ENCODE data around the gene RAN. TPM values are rescaled to one million over a fixed set of nuclear protein-coding genes. Genes with fewer than 3 reads are reported as not detected.

Gene RAN
- total and polyA plus RNA-seq, 9 of the 15 experiments (the other 6 are each of a cell fraction or from before 2014, with no cell fraction given), result 1,687 to 3,820 (median 2,300) TPM

- Histone ChIP-seq H3K36me3 (ENCODE audit: control insufficient read depth, insufficient read depth, low read length) (no peaks in the 10 kb centered on the region), H3K9me1 (ENCODE audit: control insufficient read depth, insufficient read depth, low read length) (no peaks in the 10 kb centered on the region), H3K27me3 (ENCODE audit: control insufficient read depth in 2 of 2, insufficient read depth in 2 of 2, low read length in 2 of 2) (peaks cover 53 to 76% of the 10 kb centered on the region in 2 experiments), H3K4me1 (replicated peaks in 1 of 2; ENCODE audit: control insufficient read depth in 2 of 2, insufficient read depth in 2 of 2, low read length in 2 of 2) (no peaks in the 10 kb centered on the region), H3K9me3 (replicated peaks; ENCODE audit: control insufficient read depth, insufficient read depth, low read depth, low read length) (no peaks in the 10 kb centered on the region), H3K27ac (ENCODE audit: extremely low read depth, low read depth, low read length) (no peak overlapping the region), H2AFZ (ENCODE audit: low read depth, low read length) (no peak overlapping the region), H3K9ac (ENCODE audit: insufficient read depth in 1 of 2, low read depth in 2 of 2, low read length in 2 of 2) (no peak overlapping the region), H4K20me1 (replicated peaks; ENCODE audit: control insufficient read depth, insufficient read depth, low read length) (no peaks in the 10 kb centered on the region), H3K4me2 (ENCODE audit: insufficient read depth, low read length) (no peak overlapping the region), H3K79me2 (ENCODE audit: control insufficient read depth, insufficient read depth, low read length) (no peaks in the 10 kb centered on the region), H3K4me3 (no peak overlapping the region)
- no TSS peak for BruUV-seq (replicated peaks)
- ChIA-PET CTCF (ENCODE audit: low intra/inter-chr PET ratio) (no interaction called here), POLR2A (no interaction called here)
- TF ChIP-seq RBFOX2 (IDR thresholded peaks at IDR 0.05; ENCODE audit: low read depth, low read length) (no peak), SIN3B (IDR thresholded peaks at IDR 0.05; ENCODE audit: low read depth) (no peak), ZBTB7A (IDR thresholded peaks at IDR 0.05; ENCODE audit: borderline replicate concordance, control insufficient read depth, low read depth, low read length) (no peak), USF1 (CRISPR knock-in tag; IDR thresholded peaks at IDR 0.05) (peak; percentile 38; the same call in 1 of the 2 replicates), USF2 (CRISPR knock-in tag; IDR thresholded peaks at IDR 0.05) (0 out of 2 replicates have a peak, but pooled peaks have one; percentile 40), ZNF77 (CRISPR knock-in tag; IDR thresholded peaks at IDR 0.05) (no peak)
- intact Hi-C loops (cut with micrococcal nuclease) (no loop called here), in situ Hi-C loops (cut with MboI) (loop anchor here (10.0 kb wide), 1 partner anchor 900 kb away; the partner anchor contains the start of gene MMP17)
- DNase-seq (ENCODE audit: extremely low read depth in 1 of 4, low spot score in 3 of 4) (no peak), FAIRE-seq (no peak), ATAC-seq (no peak; the same call in 2 of the 3 replicates)
- WGBS (ENCODE audit: insufficient coverage, low coverage, missing lambda C conversion rate), result 29% methylated on average over 23 of the region's 23 CpGs
Observed at GRCh38 chr12:130924966-130925665, 53.2 kb downstream of the RAN start.

Measured in K562 (cell line).